Prostate gland (tissue), 2 donors: ENCODE data around the gene PBX3. TPM values are rescaled to one million over a fixed set of nuclear protein-coding genes. Genes with fewer than 3 reads are reported as not detected.

ENCODE experiments used
- DNase-seq: peaks from one replicate; pipeline ENCODE4 v3.0.0-alpha.2; 2019; ENCODE audit warnings: low spot score
- H3K27ac ChIP-seq, 2 donors: fragments of 200-600 bp; sonication (generic); 2 replicates each; pipeline ENCODE4 v1.5.1; 2017 to 2019
- H3K27me3 ChIP-seq: fragments of 200-600 bp; sonication (generic); replicated peaks from 2 replicates; pipeline ENCODE4 v1.5.1; 2019; ENCODE audit not compliant: insufficient read depth
- H3K36me3 ChIP-seq, 2 donors: fragments of 200-600 bp; sonication (generic); 1 replicate in 1 of 2; 2 replicates in 1 of 2; pipeline versions ENCODE4 v1.5.1 to v1.8.1; 2017 to 2019
- H3K4me1 ChIP-seq: fragments of 200-600 bp; sonication (generic); replicated peaks from 2 replicates; pipeline ENCODE4 v1.5.1; 2019
- H3K4me3 ChIP-seq, 2 donors: fragments of 200-600 bp; sonication (generic); 2 replicates each; pipeline ENCODE4 v1.5.1; 2017 to 2019
- H3K9me3 ChIP-seq: fragments of 200-600 bp; sonication (generic); 2 replicates; pipeline ENCODE4 v1.5.1; 2017
- POLR2A ChIP-seq: fragments of 450-650 bp; IDR thresholded peaks from one replicate; pipeline ENCODE4 v1.6.1; 2016; ENCODE audit warnings: antibody characterized with exemption, mild to moderate bottlenecking
- POLR2AphosphoS5 ChIP-seq: sonication (generic); formaldehyde crosslinking; IDR thresholded peaks from one replicate; pipeline ENCODE4 v1.6.1; 2017; ENCODE audit warnings: antibody characterized with exemption
- WGBS: methylation state at CpG from one replicate; pipeline ENCODE4 v1.1.5; 2018; 5-methylcytosine and 5-hydroxymethylcytosine counted together
- intact Hi-C: fragments of 100-400 bp; cut with DNase I; formaldehyde crosslinking; loops from one replicate; pipeline ENCODE4 v1.14.2; 2022
- total RNA-seq, 2 donors: library from RNA; depleted of rRNA; stranded (reverse); fragments of >200 nt; gene quantifications; one replicate each; pipeline ENCODE4 v1.1.0, GENCODE V29; 2016
- TF ChIP-seq, protein P1 (sequence below), 4 experiments: fragments of 200-600 bp in 2 of 4; fragments of 450-650 bp in 2 of 4; sonication (generic) in 2 of 4; IDR thresholded peaks; 1 replicate in 3 of 4; 2 replicates in 1 of 4; pipeline ENCODE4 v1.5.1; 2016 to 2019; ENCODE audit warnings: antibody characterized with exemption in 4 of 4, mild to moderate bottlenecking in 2 of 4, moderate library complexity in 2 of 4

PBX3 gene
- total RNA-seq, 2 donors from 2014 or later, result 48.5 to 77.6 TPM

DNA sequence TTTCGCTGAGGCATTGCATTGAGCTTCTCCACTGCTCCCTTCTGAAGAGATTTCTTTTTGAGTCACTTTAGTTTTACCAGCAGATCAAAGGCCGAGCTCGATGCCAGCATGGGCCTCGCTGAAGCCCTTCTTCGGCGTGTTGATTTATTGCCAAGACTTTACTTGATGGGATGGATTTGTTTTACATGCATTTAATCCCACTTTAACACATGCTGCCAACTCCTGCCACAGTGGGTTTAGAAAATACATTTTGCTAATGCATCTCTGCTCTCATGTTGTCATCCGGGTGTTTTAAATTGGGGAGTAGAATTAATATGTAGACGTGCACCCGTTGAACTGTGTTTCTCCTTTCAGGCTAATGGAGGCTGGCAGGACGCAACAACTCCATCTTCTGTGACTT is 218.3 kb downstream of the PBX3 start:
- no peaks in the 10 kb centered on the region for H3K27me3 ChIP-seq
- H3K27ac ChIP-seq, result no peak overlapping the region
- no peaks in the 10 kb centered on the region for H3K9me3 ChIP-seq
- 49% methylated on average over 10 of the region's 10 CpGs for WGBS
- TF ChIP-seq, protein P1, sequence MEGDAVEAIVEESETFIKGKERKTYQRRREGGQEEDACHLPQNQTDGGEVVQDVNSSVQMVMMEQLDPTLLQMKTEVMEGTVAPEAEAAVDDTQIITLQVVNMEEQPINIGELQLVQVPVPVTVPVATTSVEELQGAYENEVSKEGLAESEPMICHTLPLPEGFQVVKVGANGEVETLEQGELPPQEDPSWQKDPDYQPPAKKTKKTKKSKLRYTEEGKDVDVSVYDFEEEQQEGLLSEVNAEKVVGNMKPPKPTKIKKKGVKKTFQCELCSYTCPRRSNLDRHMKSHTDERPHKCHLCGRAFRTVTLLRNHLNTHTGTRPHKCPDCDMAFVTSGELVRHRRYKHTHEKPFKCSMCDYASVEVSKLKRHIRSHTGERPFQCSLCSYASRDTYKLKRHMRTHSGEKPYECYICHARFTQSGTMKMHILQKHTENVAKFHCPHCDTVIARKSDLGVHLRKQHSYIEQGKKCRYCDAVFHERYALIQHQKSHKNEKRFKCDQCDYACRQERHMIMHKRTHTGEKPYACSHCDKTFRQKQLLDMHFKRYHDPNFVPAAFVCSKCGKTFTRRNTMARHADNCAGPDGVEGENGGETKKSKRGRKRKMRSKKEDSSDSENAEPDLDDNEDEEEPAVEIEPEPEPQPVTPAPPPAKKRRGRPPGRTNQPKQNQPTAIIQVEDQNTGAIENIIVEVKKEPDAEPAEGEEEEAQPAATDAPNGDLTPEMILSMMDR (IDR thresholded peaks at IDR 0.05), result no peak
- TF ChIP-seq POLR2A (no peak), POLR2AphosphoS5 (no peak)
- intact Hi-C loops, result no loop called here
- H3K4me1 ChIP-seq, result no peaks in the 10 kb centered on the region
- H3K4me3 ChIP-seq, result no peak overlapping the region
- DNase-seq, result no peak
- H3K36me3 ChIP-seq, result no peaks in the 10 kb centered on the region

DNA sequence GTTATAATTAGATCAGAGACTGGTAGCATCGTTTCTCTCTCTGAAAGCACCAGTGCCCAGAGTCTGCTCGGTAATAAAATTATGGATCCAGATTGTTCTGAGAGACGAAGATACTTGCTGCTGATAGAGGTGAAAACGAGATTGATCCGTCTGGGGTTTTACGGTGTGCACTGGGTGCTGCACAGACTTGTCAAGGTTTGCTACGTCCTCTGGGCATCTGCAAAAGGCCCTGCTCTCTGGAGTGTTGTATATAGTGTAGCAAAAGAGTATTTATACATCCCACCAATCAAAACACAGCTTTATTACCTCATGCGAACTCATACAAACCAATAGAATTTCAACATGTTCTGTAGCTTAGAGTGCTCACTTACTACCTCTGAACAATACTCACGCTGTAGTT is 219.3 kb downstream of the PBX3 start:
- TF ChIP-seq POLR2AphosphoS5, result no peak
- no peak for TF ChIP-seq POLR2A
- TF ChIP-seq, protein P1 (IDR thresholded peaks at IDR 0.05), result no peak
- Histone ChIP-seq H3K4me3 (no peak overlapping the region), H3K4me1 (no peaks in the 10 kb centered on the region), H3K36me3 (no peaks in the 10 kb centered on the region), H3K27ac (no peak overlapping the region), H3K27me3 (no peaks in the 10 kb centered on the region), H3K9me3 (no peaks in the 10 kb centered on the region)
- intact Hi-C loops, result no loop called here
- no peak for DNase-seq
- 46% methylated on average over 9 of the region's 9 CpGs for WGBS

DNA sequence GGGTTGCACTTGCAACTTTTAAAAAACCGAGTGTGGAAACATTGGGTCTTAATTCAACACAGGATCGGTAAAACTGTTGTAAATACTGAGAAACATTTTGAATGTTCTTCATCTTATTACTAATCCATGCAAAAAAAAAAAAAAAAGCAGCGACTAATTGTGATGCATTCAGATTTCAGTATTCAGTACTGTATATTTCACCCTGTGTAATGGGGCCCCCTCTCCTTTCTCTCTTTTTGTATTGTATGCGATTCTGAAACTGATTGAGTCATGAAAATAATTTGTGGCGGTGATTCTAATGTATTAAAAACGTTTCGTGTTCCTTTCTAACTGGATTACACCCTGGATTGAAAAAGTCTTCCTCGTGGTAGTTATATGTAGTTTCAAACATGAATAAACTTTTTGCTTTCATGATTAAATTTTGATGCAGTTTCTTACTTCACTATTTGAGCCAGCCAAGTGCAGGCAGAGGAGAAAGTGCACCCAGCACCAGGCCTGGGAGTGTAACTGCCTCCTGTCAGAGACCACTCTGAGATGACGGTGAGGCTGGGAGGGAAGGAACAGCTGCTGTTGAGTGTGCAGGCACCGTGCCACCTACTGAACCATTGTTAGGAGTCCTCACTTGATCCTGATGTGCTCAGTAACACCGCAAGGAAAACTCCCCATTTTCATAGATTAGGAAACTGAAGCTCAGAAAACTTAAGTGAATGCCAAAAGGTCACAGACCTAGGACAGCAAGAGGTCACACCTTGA is 220.0 kb downstream of the PBX3 start:
- WGBS, result 81% methylated on average over 11 of the region's 11 CpGs
- Histone ChIP-seq H3K9me3 (no peaks in the 10 kb centered on the region), H3K36me3 (no peaks in the 10 kb centered on the region), H3K27ac (no peak overlapping the region), H3K4me3 (no peak overlapping the region), H3K4me1 (no peaks in the 10 kb centered on the region), H3K27me3 (no peaks in the 10 kb centered on the region)
- DNase-seq, result no peak
- intact Hi-C loops, result no loop called here
- TF ChIP-seq, protein P1 (IDR thresholded peaks at IDR 0.05), result no peak
- TF ChIP-seq POLR2AphosphoS5, result no peak
- no peak for TF ChIP-seq POLR2A

DNA sequence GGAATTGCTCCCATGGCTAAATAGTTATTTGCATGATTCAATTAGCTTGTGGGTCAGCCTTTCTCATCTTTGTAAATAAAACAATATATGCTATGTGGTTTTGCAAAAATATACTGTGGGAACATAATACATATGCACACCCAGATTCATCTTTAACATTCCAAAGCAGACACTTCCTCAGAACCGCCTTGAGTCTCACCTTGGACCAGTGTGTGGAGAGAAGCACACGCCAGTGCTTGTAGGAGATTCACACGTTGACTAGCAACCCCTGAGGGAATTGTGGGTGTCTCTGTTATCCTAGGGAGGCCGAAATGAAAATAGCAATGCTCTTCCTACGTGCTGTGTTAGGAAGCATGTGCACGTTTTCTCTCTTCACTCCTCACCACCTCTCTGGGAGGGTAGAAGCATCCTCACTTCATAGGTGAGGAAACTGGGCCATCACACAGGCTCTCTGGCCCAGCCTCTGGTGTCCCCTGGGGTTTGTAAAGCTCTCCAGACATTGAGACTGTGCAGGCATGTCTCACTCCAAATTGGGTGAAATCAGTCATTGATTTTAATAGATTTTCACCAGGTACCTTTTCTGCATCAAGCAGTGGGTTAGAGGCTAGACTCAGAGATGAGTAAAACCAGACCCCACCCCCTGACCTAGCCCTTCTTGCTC is 221.7 kb downstream of the PBX3 start:
- no peaks in the 10 kb centered on the region for H3K36me3 ChIP-seq
- no peaks in the 10 kb centered on the region for H3K4me1 ChIP-seq
- TF ChIP-seq POLR2AphosphoS5 (no peak), POLR2A (no peak)
- TF ChIP-seq, protein P1 (IDR thresholded peaks at IDR 0.05), result no peak
- 81% methylated on average over 6 of the region's 6 CpGs for WGBS
- no peak overlapping the region for H3K27ac ChIP-seq
- H3K4me3 ChIP-seq, result no peak overlapping the region
- no peaks in the 10 kb centered on the region for H3K27me3 ChIP-seq
- no peak for DNase-seq
- intact Hi-C loops, result no loop called here
- H3K9me3 ChIP-seq, result no peaks in the 10 kb centered on the region

DNA sequence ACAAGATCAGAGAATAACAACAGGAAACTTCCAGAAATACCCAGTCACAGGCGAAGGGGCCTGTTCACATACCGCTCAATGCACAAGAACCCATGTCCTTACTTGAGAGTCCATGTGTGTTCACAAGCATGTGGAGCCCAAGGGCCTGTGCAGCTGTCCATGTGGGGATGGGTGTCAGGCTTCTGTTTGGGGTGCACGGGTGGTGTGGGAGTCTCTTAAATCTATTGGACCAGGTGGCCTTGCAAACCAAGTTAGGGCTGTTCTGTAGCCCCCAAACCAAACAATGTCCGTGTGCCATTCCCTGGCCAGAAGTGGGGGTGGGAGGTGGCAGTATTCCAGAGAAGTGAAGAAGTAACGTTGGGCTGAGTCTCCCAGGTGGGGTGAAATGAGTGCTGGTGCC is 222.3 kb downstream of the PBX3 start:
- WGBS, result 83% methylated on average over 5 of the region's 5 CpGs
- no peak for DNase-seq

More for the DNA sequence above, 222.3 kb downstream of the PBX3 start:
- no peak overlapping the region for H3K27ac ChIP-seq
- intact Hi-C loops, result no loop called here
- no peaks in the 10 kb centered on the region for H3K27me3 ChIP-seq
- no peak overlapping the region for H3K4me3 ChIP-seq
- TF ChIP-seq, protein P1 (IDR thresholded peaks at IDR 0.05), result no peak
- no peak for TF ChIP-seq POLR2A
- no peak for TF ChIP-seq POLR2AphosphoS5
- no peaks in the 10 kb centered on the region for H3K4me1 ChIP-seq
- H3K9me3 ChIP-seq, result no peaks in the 10 kb centered on the region
- H3K36me3 ChIP-seq, result no peaks in the 10 kb centered on the region
